BE2C (cell line): ENCODE measurements around the gene SFI1.

Experiments
- DNase-seq: peaks from one replicate; pipeline ENCODE4 v3.0.0-alpha.2; 2020
- H3K27me3 ChIP-seq: fragments of 250-450 bp; sonication (Bioruptor Pico); 2 replicates; pipeline ENCODE4 v1.5.1; 2020; ENCODE audit warnings: mild to moderate bottlenecking
- H3K36me3 ChIP-seq: fragments of 250-450 bp; sonication (Bioruptor Pico); 2 replicates; pipeline ENCODE4 v1.5.1; 2020; ENCODE audit warnings: mild to moderate bottlenecking
- H3K4me1 ChIP-seq: fragments of 250-450 bp; sonication (Bioruptor Pico); 2 replicates; pipeline ENCODE4 v1.5.1; 2020
- H3K4me3 ChIP-seq: 2 replicates; pipeline ENCODE4 v1.5.1; 2011; ENCODE audit warnings: low read depth, low read length
- H3K9me3 ChIP-seq: fragments of 250-450 bp; sonication (Bioruptor Pico); 2 replicates; pipeline ENCODE4 v1.5.1; 2020
- CTCF ChIP-seq: IDR thresholded peaks from 2 replicates; pipeline ENCODE4 v1.5.1; 2012; ENCODE audit warnings: mild to moderate bottlenecking, low read depth, low read length

The SFI1 gene

GRCh38 chr22:31647066-31647465, 150.7 kb downstream of the SFI1 start:
- H3K36me3 ChIP-seq, result peaks cover 19% of the 10 kb centered on the region
- TF ChIP-seq CTCF, result no peak
- H3K27me3 ChIP-seq, result no peaks in the 10 kb centered on the region
- DNase-seq, result no peak
- no peaks in the 10 kb centered on the region for H3K9me3 ChIP-seq
- no peaks in the 10 kb centered on the region for H3K4me1 ChIP-seq
- no peak overlapping the region for H3K4me3 ChIP-seq

GRCh38 chr22:31647523-31648320, 151.4 kb downstream of the SFI1 start:
- no peak for TF ChIP-seq CTCF
- DNase-seq, result no peak
- no peaks in the 10 kb centered on the region for H3K27me3 ChIP-seq
- H3K9me3 ChIP-seq, result no peaks in the 10 kb centered on the region
- H3K4me3 ChIP-seq, result no peak overlapping the region
- peaks cover 19% of the 10 kb centered on the region for H3K36me3 ChIP-seq
- H3K4me1 ChIP-seq, result no peaks in the 10 kb centered on the region

GRCh38 chr22:31650391-31650790, 154.1 kb downstream of the SFI1 start:
- no peak for TF ChIP-seq CTCF
- H3K27me3 ChIP-seq, result no peaks in the 10 kb centered on the region
- no peaks in the 10 kb centered on the region for H3K9me3 ChIP-seq
- H3K4me1 ChIP-seq, result no peaks in the 10 kb centered on the region
- peaks cover 14% of the 10 kb centered on the region for H3K36me3 ChIP-seq
- DNase-seq, result no peak
- H3K4me3 ChIP-seq, result no peak overlapping the region

- H3K36me3 ChIP-seq, result peaks cover 11% of the 10 kb centered on the region
- H3K4me3 ChIP-seq, result no peak overlapping the region
- TF ChIP-seq CTCF, result no peak
- no peaks in the 10 kb centered on the region for H3K27me3 ChIP-seq
- DNase-seq, result no peak
- H3K9me3 ChIP-seq, result no peaks in the 10 kb centered on the region
- H3K4me1 ChIP-seq, result no peaks in the 10 kb centered on the region
These were observed 155.3 kb downstream of the SFI1 start for GRCh38 chr22:31651664-31652063.

GRCh38 chr22:31652088-31652487, 155.8 kb downstream of the SFI1 start:
- Histone ChIP-seq H3K36me3 (peaks cover 10% of the 10 kb centered on the region), H3K27me3 (no peaks in the 10 kb centered on the region), H3K4me3 (no peak overlapping the region), H3K9me3 (no peaks in the 10 kb centered on the region), H3K4me1 (no peaks in the 10 kb centered on the region)
- no peak for TF ChIP-seq CTCF
- DNase-seq, result no peak

GRCh38 chr22:31652911-31653684, 156.8 kb downstream of the SFI1 start:
- TF ChIP-seq CTCF, result no peak
- H3K36me3 ChIP-seq, result peaks cover 10% of the 10 kb centered on the region
- H3K4me3 ChIP-seq, result no peak overlapping the region
- H3K4me1 ChIP-seq, result no peaks in the 10 kb centered on the region
- H3K9me3 ChIP-seq, result no peaks in the 10 kb centered on the region
- no peaks in the 10 kb centered on the region for H3K27me3 ChIP-seq
- no peak for DNase-seq
